SU-DHL-6 (cell line): ENCODE data around the gene ARHGAP6.

ENCODE experiments used
- EZH2phosphoT487 ChIP-seq: fragments of 200-600 bp; sonication (generic), shearing (Covaris generic); conservative IDR thresholded peaks from 2 replicates; pipeline ENCODE4 v1.6.1; 2018; ENCODE audit warnings: mild to moderate bottlenecking, antibody characterized with exemption, low read length, moderate library complexity, mixed read lengths
- TF ChIP-seq, protein P1 (sequence below): fragments of 200-600 bp; sonication (generic); IDR thresholded peaks from one replicate; pipeline ENCODE4 v1.5.1; 2017; ENCODE audit warnings: antibody characterized with exemption, mild to moderate bottlenecking, low read length, moderate library complexity; ENCODE audit not compliant: insufficient read depth, poor library complexity, severe bottlenecking

GRCh38 chrX:11105080-11105479, 560.6 kb downstream of the ARHGAP6 start:
- TF ChIP-seq, protein P1, sequence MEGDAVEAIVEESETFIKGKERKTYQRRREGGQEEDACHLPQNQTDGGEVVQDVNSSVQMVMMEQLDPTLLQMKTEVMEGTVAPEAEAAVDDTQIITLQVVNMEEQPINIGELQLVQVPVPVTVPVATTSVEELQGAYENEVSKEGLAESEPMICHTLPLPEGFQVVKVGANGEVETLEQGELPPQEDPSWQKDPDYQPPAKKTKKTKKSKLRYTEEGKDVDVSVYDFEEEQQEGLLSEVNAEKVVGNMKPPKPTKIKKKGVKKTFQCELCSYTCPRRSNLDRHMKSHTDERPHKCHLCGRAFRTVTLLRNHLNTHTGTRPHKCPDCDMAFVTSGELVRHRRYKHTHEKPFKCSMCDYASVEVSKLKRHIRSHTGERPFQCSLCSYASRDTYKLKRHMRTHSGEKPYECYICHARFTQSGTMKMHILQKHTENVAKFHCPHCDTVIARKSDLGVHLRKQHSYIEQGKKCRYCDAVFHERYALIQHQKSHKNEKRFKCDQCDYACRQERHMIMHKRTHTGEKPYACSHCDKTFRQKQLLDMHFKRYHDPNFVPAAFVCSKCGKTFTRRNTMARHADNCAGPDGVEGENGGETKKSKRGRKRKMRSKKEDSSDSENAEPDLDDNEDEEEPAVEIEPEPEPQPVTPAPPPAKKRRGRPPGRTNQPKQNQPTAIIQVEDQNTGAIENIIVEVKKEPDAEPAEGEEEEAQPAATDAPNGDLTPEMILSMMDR: no peak
- no peak for TF ChIP-seq EZH2phosphoT487
